GM12878 (cell line): ENCODE measurements around the gene CIPC. TPM values are rescaled to one million over a fixed set of nuclear protein-coding genes. Genes with fewer than 3 reads are reported as not detected.

Source experiments
- ATF7 ChIP-seq: fragments of 450-650 bp; IDR thresholded peaks from 2 replicates; pipeline ENCODE4 v1.6.1; 2016; ENCODE audit warnings: low read depth, mild to moderate bottlenecking
- BCLAF1 ChIP-seq: fragments of 450-650 bp; IDR thresholded peaks from 2 replicates; pipeline ENCODE4 v1.6.1; 2017; ENCODE audit warnings: antibody characterized with exemption, mild to moderate bottlenecking, moderate library complexity
- CBX3 ChIP-seq: fragments of 200-600 bp; sonication (generic); IDR thresholded peaks from 2 replicates; pipeline ENCODE4 v1.6.1; 2016; ENCODE audit warnings: low read depth, borderline replicate concordance
- E2F4 ChIP-seq: IDR thresholded peaks from 2 replicates; pipeline ENCODE4 v1.6.1; 2012; ENCODE audit warnings: low read depth, low read length, improper control_type of control experiment
- KLF5 ChIP-seq: fragments of 450-650 bp; IDR thresholded peaks from 2 replicates; pipeline ENCODE4 v1.6.1; 2014; ENCODE audit warnings: mild to moderate bottlenecking; ENCODE audit not compliant: partially characterized antibody
- MEF2B ChIP-seq: fragments of 450-650 bp; IDR thresholded peaks from 2 replicates; pipeline ENCODE4 v1.6.1; 2018; ENCODE audit warnings: mild to moderate bottlenecking, moderate library complexity; ENCODE audit not compliant: partially characterized antibody, poor library complexity, severe bottlenecking
- NR2C2 ChIP-seq: IDR thresholded peaks from 2 replicates; pipeline ENCODE4 v1.6.1; 2011; ENCODE audit warnings: borderline replicate concordance, low read depth; ENCODE audit not compliant: control insufficient read depth, insufficient read length
- PAX8 ChIP-seq: fragments of 450-650 bp; IDR thresholded peaks from 2 replicates; pipeline ENCODE4 v1.6.1; 2017; ENCODE audit warnings: mild to moderate bottlenecking, moderate library complexity
- PKNOX1 ChIP-seq: fragments of 450-650 bp; IDR thresholded peaks from 2 replicates; pipeline ENCODE4 v1.6.1; 2016; ENCODE audit warnings: mild to moderate bottlenecking
- PML ChIP-seq: IDR thresholded peaks from 2 replicates; pipeline ENCODE4 v1.6.1; 2012; ENCODE audit warnings: low read length, inconsistent platforms
- POLR2A ChIP-seq: IDR thresholded peaks from 2 replicates; pipeline ENCODE4 v1.6.1; 2011; ENCODE audit warnings: low read depth, mild to moderate bottlenecking, low read length
- POLR2AphosphoS2 ChIP-seq: IDR thresholded peaks from 2 replicates; pipeline ENCODE4 v1.6.1; 2011; ENCODE audit warnings: low read depth, mild to moderate bottlenecking, low read length, improper control_type of control experiment, moderate library complexity
- POU2F2 ChIP-seq: IDR thresholded peaks from 3 replicates; pipeline ENCODE4 v1.6.1; 2011; ENCODE audit warnings: low read depth, mild to moderate bottlenecking, low read length, borderline replicate concordance
- REST ChIP-seq: IDR thresholded peaks from 2 replicates; pipeline ENCODE4 v1.6.1; 2012; ENCODE audit warnings: mild to moderate bottlenecking, low read depth, low read length
- TAF1 ChIP-seq: IDR thresholded peaks from 2 replicates; pipeline ENCODE4 v1.6.1; 2011; ENCODE audit warnings: mild to moderate bottlenecking, low read depth, low read length, borderline replicate concordance
- TARDBP ChIP-seq: IDR thresholded peaks from 2 replicates; pipeline ENCODE4 v1.6.1; 2016; ENCODE audit warnings: borderline replicate concordance
- TCF3 ChIP-seq: IDR thresholded peaks from 2 replicates; pipeline ENCODE4 v1.6.1; 2012; ENCODE audit warnings: low read depth, mild to moderate bottlenecking, low read length, borderline replicate concordance; ENCODE audit not compliant: insufficient read depth
- ZBTB33 ChIP-seq: fragments of 450-650 bp; IDR thresholded peaks from 2 replicates; pipeline ENCODE4 v1.6.1; 2017; ENCODE audit warnings: mild to moderate bottlenecking
- ZNF384 ChIP-seq: IDR thresholded peaks from 2 replicates; pipeline ENCODE4 v1.6.1; 2012; ENCODE audit warnings: low read depth, mild to moderate bottlenecking, low read length, improper control_type of control experiment, borderline replicate concordance
- polyA plus RNA-seq, 11 experiments: library from polyadenylated mRNA; depleted of rRNA in 4 of 11; unstranded in 6 of 11; stranded (reverse) in 5 of 11; fragments of >200 nt; fragmentation: Nextera tagmentation in 4 of 11; fragmentation: Illumina TruSeq in 1 of 11; extraction: Ambion mirVana in 4 of 11; extraction: Trizol in 1 of 11; gene quantifications; 1 replicate in 1 of 11; 2 replicates in 10 of 11; pipeline versions ENCODE4 v1.2.1 to v1.2.3, GENCODE V29; 2011 to 2016; ENCODE audit warnings: inconsistent platforms in 2 of 11, missing spikeins in 2 of 11, low read depth in 1 of 11
- total RNA-seq, 4 experiments: library from RNA; depleted of rRNA in 3 of 4; stranded (reverse); fragments of >200 nt in 3 of 4; fragmentation: Illumina TruSeq in 1 of 4; extraction: Trizol in 1 of 4; gene quantifications; 2 replicates each; pipeline versions ENCODE4 v1.2.1 to v1.2.3, GENCODE V29; 2013 to 2021

CIPC gene
- total and polyA plus RNA-seq, 10 of the 15 experiments (the other 5 are each of a cell fraction or from before 2014, with no cell fraction given): 5.6 to 29.5 (median 16.5) TPM

GRCh38 chr14:77097006-77097699 is 905 bp upstream of the CIPC start (continued):
- peak; percentile 45; the same call in 1 of the 2 replicates for TF ChIP-seq PKNOX1
- TF ChIP-seq NR2C2: no peak
- TF ChIP-seq PAX8: no peak
- no peak for TF ChIP-seq REST
- TF ChIP-seq BCLAF1: peak; percentile 56; the same call in 1 of the 2 replicates
- no peak for TF ChIP-seq ZNF384
- TF ChIP-seq ATF7: no peak
- no peak for TF ChIP-seq PML
- TF ChIP-seq E2F4: no peak
- TF ChIP-seq POLR2AphosphoS2: no peak
- TF ChIP-seq ZBTB33: no peak
- no peak for TF ChIP-seq MEF2B
- TF ChIP-seq TCF3: no peak
- TF ChIP-seq POU2F2: no peak
- no peak for TF ChIP-seq POLR2A
- TF ChIP-seq KLF5: no peak
- TF ChIP-seq TARDBP: no peak
- TF ChIP-seq TAF1: no peak
- no peak for TF ChIP-seq CBX3
